ENCODE data around the gene ANK3. TPM values are rescaled to one million over a fixed set of nuclear protein-coding genes. Genes with fewer than 3 reads are reported as not detected.

ANK3 gene
- polyA plus RNA-seq, 1 experiment: 1.6 TPM

GRCh38 chr10:60376221-60377041 lies 13.2 kb downstream of the ANK3 start:
- H3K4me3 ChIP-seq (ENCODE audit: low read depth, low read length): no peak overlapping the region
- POLR2A ChIA-PET: no interaction called here
- no peak overlapping the region for H3K27ac ChIP-seq (ENCODE audit: low read depth, low read length)
- DNase-seq (ENCODE audit: low read depth, low spot score): no peak
- CTCF ChIA-PET: no interaction called here
- H3K27me3 ChIP-seq (ENCODE audit: control insufficient read depth, insufficient read depth, low read length): no peaks in the 10 kb centered on the region
- H3K9me3 ChIP-seq (ENCODE audit: control insufficient read depth, insufficient read depth, low read length): no peaks in the 10 kb centered on the region
- no peak for TF ChIP-seq CTCF (IDR thresholded peaks at IDR 0.05; ENCODE audit: low read depth, low read length)

- no peak for DNase-seq (ENCODE audit: low read depth, low spot score)
- ChIA-PET CTCF (no interaction called here), POLR2A (no interaction called here)
- TF ChIP-seq CTCF (IDR thresholded peaks at IDR 0.05; ENCODE audit: low read depth, low read length): no peak
- Histone ChIP-seq H3K27ac (ENCODE audit: low read depth, low read length) (no peak overlapping the region), H3K9me3 (ENCODE audit: control insufficient read depth, insufficient read depth, low read length) (no peaks in the 10 kb centered on the region), H3K4me3 (ENCODE audit: low read depth, low read length) (no peak overlapping the region), H3K27me3 (ENCODE audit: control insufficient read depth, insufficient read depth, low read length) (no peaks in the 10 kb centered on the region)
Measured at GRCh38 chr10:60375293-60376004, 14.2 kb downstream of the ANK3 start.

DNA sequence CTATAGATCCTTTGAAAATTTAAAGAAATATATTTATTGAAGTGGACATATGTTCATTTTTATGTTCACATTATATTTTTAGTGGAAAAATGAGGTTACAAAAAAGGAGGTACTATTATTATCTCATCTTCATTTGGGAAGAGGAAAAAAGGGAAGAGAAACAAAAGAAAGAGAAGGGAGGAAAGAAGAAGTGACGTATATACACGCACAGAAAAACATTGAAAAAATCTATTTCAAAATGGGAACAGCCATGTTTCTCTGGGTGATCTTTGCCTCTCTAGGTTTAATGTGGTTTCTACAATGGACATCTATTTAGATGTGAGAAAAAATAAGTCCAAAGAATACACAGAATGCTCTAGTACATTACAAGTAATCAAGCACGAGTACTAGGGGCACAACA lies 14.8 kb downstream of the ANK3 start:
- Histone ChIP-seq H3K4me3 (ENCODE audit: low read depth, low read length) (no peak overlapping the region), H3K27ac (ENCODE audit: low read depth, low read length) (no peak overlapping the region), H3K9me3 (ENCODE audit: control insufficient read depth, insufficient read depth, low read length) (no peaks in the 10 kb centered on the region), H3K27me3 (ENCODE audit: control insufficient read depth, insufficient read depth, low read length) (no peaks in the 10 kb centered on the region)
- no peak for TF ChIP-seq CTCF (IDR thresholded peaks at IDR 0.05; ENCODE audit: low read depth, low read length)
- no peak for DNase-seq (ENCODE audit: low read depth, low spot score)
- POLR2A ChIA-PET: no interaction called here
- CTCF ChIA-PET: no interaction called here

GRCh38 chr10:60372436-60372835 lies 17.2 kb downstream of the ANK3 start:
- ChIA-PET CTCF (no interaction called here), POLR2A (no interaction called here)
- no peak overlapping the region for H3K27ac ChIP-seq (ENCODE audit: low read depth, low read length)
- no peaks in the 10 kb centered on the region for H3K9me3 ChIP-seq (ENCODE audit: control insufficient read depth, insufficient read depth, low read length)
- TF ChIP-seq CTCF (IDR thresholded peaks at IDR 0.05; ENCODE audit: low read depth, low read length): no peak
- no peak overlapping the region for H3K4me3 ChIP-seq (ENCODE audit: low read depth, low read length)
- no peak for DNase-seq (ENCODE audit: low read depth, low spot score)
- H3K27me3 ChIP-seq (ENCODE audit: control insufficient read depth, insufficient read depth, low read length): no peaks in the 10 kb centered on the region

- CTCF ChIA-PET: no interaction called here
- POLR2A ChIA-PET: no interaction called here
- Histone ChIP-seq H3K27ac (ENCODE audit: low read depth, low read length) (no peak overlapping the region), H3K9me3 (ENCODE audit: control insufficient read depth, insufficient read depth, low read length) (no peaks in the 10 kb centered on the region), H3K27me3 (ENCODE audit: control insufficient read depth, insufficient read depth, low read length) (no peaks in the 10 kb centered on the region), H3K4me3 (ENCODE audit: low read depth, low read length) (no peak overlapping the region)
- DNase-seq (ENCODE audit: low read depth, low spot score): no peak
- TF ChIP-seq CTCF (IDR thresholded peaks at IDR 0.05; ENCODE audit: low read depth, low read length): no peak
Measured at GRCh38 chr10:60369547-60369930, 20.1 kb downstream of the ANK3 start.
